Prostate gland (tissue), 2 donors: ENCODE results near the gene DGAT2L6. TPM values are rescaled to one million over a fixed set of nuclear protein-coding genes. Genes with fewer than 3 reads are reported as not detected.

Experiments used
- DNase-seq: peaks from one replicate; pipeline ENCODE4 v3.0.0-alpha.2; 2019; ENCODE audit warnings: low spot score
- H3K27ac ChIP-seq, 2 donors: fragments of 200-600 bp; sonication (generic); 2 replicates each; pipeline ENCODE4 v1.5.1; 2017 to 2019
- H3K27me3 ChIP-seq: fragments of 200-600 bp; sonication (generic); replicated peaks from 2 replicates; pipeline ENCODE4 v1.5.1; 2019; ENCODE audit not compliant: insufficient read depth
- H3K36me3 ChIP-seq, 2 donors: fragments of 200-600 bp; sonication (generic); 1 replicate in 1 of 2; 2 replicates in 1 of 2; pipeline versions ENCODE4 v1.5.1 to v1.8.1; 2017 to 2019
- H3K4me1 ChIP-seq: fragments of 200-600 bp; sonication (generic); replicated peaks from 2 replicates; pipeline ENCODE4 v1.5.1; 2019
- H3K4me3 ChIP-seq, 2 donors: fragments of 200-600 bp; sonication (generic); 2 replicates each; pipeline ENCODE4 v1.5.1; 2017 to 2019
- H3K9me3 ChIP-seq: fragments of 200-600 bp; sonication (generic); 2 replicates; pipeline ENCODE4 v1.5.1; 2017
- POLR2A ChIP-seq: fragments of 450-650 bp; IDR thresholded peaks from one replicate; pipeline ENCODE4 v1.6.1; 2016; ENCODE audit warnings: antibody characterized with exemption, mild to moderate bottlenecking
- POLR2AphosphoS5 ChIP-seq: sonication (generic); formaldehyde crosslinking; IDR thresholded peaks from one replicate; pipeline ENCODE4 v1.6.1; 2017; ENCODE audit warnings: antibody characterized with exemption
- WGBS: methylation state at CpG from one replicate; pipeline ENCODE4 v1.1.5; 2018; 5-methylcytosine and 5-hydroxymethylcytosine counted together
- intact Hi-C: fragments of 100-400 bp; cut with DNase I; formaldehyde crosslinking; loops from one replicate; pipeline ENCODE4 v1.14.2; 2022
- total RNA-seq, 2 donors: library from RNA; depleted of rRNA; stranded (reverse); fragments of >200 nt; gene quantifications; one replicate each; pipeline ENCODE4 v1.1.0, GENCODE V29; 2016
- TF ChIP-seq, protein P1 (sequence below), 4 experiments: fragments of 200-600 bp in 2 of 4; fragments of 450-650 bp in 2 of 4; sonication (generic) in 2 of 4; IDR thresholded peaks; 1 replicate in 3 of 4; 2 replicates in 1 of 4; pipeline ENCODE4 v1.5.1; 2016 to 2019; ENCODE audit warnings: antibody characterized with exemption in 4 of 4, mild to moderate bottlenecking in 2 of 4, moderate library complexity in 2 of 4

DGAT2L6 gene
- total RNA-seq, 2 donors from 2014 or later, result not detected

DNA sequence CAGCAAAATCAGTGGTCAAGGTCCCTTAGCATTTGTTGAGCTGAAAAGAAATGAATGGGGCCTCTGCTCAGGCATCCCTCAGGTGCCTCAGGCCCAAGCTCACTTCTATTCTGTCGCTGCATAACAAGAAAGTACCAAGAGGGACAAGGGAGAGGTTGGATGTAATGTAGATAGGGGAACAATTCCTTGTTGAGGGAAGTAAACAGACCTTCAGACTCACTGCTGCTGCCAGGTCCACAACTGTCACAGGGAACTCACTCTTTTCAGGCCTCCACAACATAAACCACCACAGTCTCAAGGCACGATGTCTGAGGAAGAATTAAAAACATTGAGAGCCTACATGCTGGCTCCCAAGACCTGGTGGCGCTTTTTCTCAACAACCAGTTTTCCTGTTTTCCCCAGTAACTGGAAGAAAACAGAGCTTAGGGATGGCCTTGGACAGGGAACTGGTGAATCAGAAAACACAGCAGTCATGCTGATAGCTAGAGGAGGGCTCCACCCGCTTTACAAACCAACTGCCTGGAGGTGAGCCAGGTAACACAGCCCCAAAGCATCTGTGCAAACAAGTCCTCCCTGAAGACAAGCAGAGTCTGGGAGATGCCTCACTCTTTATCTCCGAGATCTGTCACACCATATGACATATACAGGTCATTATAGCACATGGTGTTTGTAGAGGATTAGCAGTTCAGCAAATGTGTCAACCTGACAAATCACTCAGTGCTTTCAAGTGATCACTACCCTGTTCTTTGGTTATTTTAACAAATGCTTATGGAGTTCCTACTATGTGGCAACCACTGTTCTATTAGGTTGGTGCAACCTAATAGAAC is 42.9 kb downstream of the DGAT2L6 start:
- DNase-seq, result peak; percentile 65

DNA sequence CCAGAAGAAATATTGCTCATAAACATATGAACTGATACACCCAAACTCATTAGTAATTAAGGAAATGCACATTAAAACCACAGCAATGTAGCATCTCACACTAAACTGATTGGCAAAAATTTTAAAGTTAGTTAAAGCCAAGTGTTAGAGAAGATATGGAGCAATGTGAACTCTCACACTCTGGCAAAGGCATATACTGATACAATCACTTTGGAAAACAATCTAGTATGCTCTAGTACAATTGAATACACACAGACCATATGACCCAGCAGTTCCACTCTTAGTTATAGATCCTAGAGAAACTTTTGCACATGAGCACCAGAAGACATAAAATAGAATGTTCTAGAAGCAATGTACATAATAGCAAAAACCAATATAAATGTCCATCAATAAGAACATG is 48.8 kb downstream of the DGAT2L6 start:
- no peak overlapping the region for H3K27ac ChIP-seq
- intact Hi-C loops, result no loop called here
- TF ChIP-seq, protein P1, sequence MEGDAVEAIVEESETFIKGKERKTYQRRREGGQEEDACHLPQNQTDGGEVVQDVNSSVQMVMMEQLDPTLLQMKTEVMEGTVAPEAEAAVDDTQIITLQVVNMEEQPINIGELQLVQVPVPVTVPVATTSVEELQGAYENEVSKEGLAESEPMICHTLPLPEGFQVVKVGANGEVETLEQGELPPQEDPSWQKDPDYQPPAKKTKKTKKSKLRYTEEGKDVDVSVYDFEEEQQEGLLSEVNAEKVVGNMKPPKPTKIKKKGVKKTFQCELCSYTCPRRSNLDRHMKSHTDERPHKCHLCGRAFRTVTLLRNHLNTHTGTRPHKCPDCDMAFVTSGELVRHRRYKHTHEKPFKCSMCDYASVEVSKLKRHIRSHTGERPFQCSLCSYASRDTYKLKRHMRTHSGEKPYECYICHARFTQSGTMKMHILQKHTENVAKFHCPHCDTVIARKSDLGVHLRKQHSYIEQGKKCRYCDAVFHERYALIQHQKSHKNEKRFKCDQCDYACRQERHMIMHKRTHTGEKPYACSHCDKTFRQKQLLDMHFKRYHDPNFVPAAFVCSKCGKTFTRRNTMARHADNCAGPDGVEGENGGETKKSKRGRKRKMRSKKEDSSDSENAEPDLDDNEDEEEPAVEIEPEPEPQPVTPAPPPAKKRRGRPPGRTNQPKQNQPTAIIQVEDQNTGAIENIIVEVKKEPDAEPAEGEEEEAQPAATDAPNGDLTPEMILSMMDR (IDR thresholded peaks at IDR 0.05), result no peak
- TF ChIP-seq POLR2A (no peak), POLR2AphosphoS5 (no peak)
- H3K4me3 ChIP-seq, result no peak overlapping the region
- H3K9me3 ChIP-seq, result no peaks in the 10 kb centered on the region
- H3K36me3 ChIP-seq, result no peaks in the 10 kb centered on the region
- H3K27me3 ChIP-seq, result no peaks in the 10 kb centered on the region
- no peak for DNase-seq
- no peaks in the 10 kb centered on the region for H3K4me1 ChIP-seq

More for the DNA sequence above, 42.9 kb downstream of the DGAT2L6 start:
- TF ChIP-seq, protein P1 (IDR thresholded peaks at IDR 0.05), result no peak
- peak; percentile 50 for TF ChIP-seq POLR2AphosphoS5
- no peak for TF ChIP-seq POLR2A
- Histone ChIP-seq H3K27ac (peak overlapping the region; percentile 31 to 36), H3K9me3 (no peaks in the 10 kb centered on the region), H3K36me3 (no peaks in the 10 kb centered on the region), H3K27me3 (no peaks in the 10 kb centered on the region), H3K4me3 (no peak overlapping the region), H3K4me1 (no peaks in the 10 kb centered on the region)
- WGBS, result 47% methylated on average over 5 of the region's 5 CpGs
- intact Hi-C loops, result no loop called here

DNA sequence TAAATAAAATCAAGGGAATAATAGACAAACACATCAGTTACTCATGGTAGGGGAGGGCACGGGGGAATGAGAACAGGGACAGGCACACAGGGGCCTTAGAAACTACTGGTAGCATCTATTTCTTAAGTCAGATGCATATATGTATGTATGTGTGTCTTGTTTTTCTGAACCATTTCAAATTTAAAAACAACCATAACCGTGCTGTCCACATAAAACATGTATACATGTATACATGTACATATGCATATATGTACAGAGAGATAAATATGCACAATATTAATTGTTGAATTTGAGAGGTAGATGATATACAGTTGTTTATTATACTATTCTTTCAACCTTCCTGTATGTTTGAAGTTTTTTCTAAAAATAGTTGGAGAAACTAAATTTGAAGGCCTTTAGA is 49.4 kb downstream of the DGAT2L6 start:
- TF ChIP-seq, protein P1 (IDR thresholded peaks at IDR 0.05), result no peak
- TF ChIP-seq POLR2AphosphoS5 (no peak), POLR2A (no peak)
- H3K9me3 ChIP-seq, result no peaks in the 10 kb centered on the region
- no peak overlapping the region for H3K27ac ChIP-seq
- intact Hi-C loops, result no loop called here
- no peak overlapping the region for H3K4me3 ChIP-seq
- 89% methylated on average over 2 of the region's 2 CpGs for WGBS
- no peaks in the 10 kb centered on the region for H3K27me3 ChIP-seq
- no peaks in the 10 kb centered on the region for H3K4me1 ChIP-seq
- DNase-seq, result no peak
- no peaks in the 10 kb centered on the region for H3K36me3 ChIP-seq

DNA sequence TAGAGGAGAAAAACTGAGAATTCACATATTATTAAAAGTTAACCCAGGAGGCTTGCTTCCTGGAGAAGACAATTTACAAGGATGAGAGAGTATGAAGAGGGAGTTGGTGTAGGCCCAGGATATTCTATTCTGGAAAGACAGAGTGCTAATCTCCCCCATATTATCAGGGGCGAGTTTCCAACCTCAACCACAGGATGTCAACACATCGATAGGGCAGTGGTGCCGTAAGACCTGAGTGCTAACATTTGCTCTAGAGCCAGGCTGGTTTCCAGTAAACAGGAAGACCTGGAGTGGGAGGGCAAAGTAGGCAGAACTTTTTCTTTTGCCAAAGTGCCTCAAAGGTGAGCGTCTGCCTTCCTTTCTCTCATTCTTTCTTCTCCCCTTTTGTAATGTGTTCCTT is 54.4 kb downstream of the DGAT2L6 start:
- Histone ChIP-seq H3K27ac (no peak overlapping the region), H3K36me3 (no peaks in the 10 kb centered on the region), H3K4me3 (no peak overlapping the region), H3K4me1 (no peaks in the 10 kb centered on the region), H3K27me3 (no peaks in the 10 kb centered on the region), H3K9me3 (no peaks in the 10 kb centered on the region)
- 57% methylated on average over 4 of the region's 4 CpGs for whole genome bisulfite sequencing
- intact Hi-C loops, result no loop called here
- no peak for DNase-seq
- no peak for TF ChIP-seq POLR2A

DNA sequence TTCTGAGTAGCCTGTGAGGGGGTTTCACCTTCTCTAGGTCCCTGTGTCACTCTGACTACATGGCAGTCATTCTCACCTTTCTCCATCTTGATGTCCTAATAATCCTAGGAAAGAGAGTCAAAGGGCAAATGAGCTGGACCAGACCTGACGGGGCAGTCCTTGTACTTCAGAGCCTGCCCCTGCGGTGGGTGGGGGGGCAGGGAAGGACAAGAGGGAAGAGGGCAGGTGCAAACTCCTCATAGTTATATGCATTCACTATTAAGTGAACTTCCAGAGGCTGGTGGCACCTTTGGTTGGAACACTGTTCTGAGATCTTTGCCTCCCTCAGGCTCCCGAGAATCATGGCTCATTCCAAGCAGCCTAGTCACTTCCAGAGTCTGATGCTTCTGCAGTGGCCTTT is 57.1 kb downstream of the DGAT2L6 start, which contains the start of gene AWAT1:
TSS of gene AWAT1 (plus strand) at position 301 of the 400 bp plus-strand sequence. CDS start at position 342, 41 bp downstream.
- intact Hi-C loops, result no loop called here
- H3K4me3 ChIP-seq, result no peak within 1 kb of the TSS
- WGBS, result 75% methylated on average over 2 of the region's 3 CpGs
- H3K4me1 ChIP-seq, result no peaks in the 10 kb centered on the region
- H3K27me3 ChIP-seq, result no peaks in the 10 kb centered on the region
- no peaks in the 10 kb centered on the region for H3K36me3 ChIP-seq
- TF ChIP-seq POLR2AphosphoS5, result no peak
- no peak for TF ChIP-seq POLR2A
- TF ChIP-seq, protein P1 (IDR thresholded peaks at IDR 0.05), result no peak
- no peaks in the 10 kb centered on the region for H3K9me3 ChIP-seq
- DNase-seq, result no peak
- no peak within 1 kb of the TSS for H3K27ac ChIP-seq
